Natural killer cell (primary cell): ENCODE results near the gene CREBRF. TPM values are rescaled to one million over a fixed set of nuclear protein-coding genes. Genes with fewer than 3 reads are reported as not detected.

Experiments
- ATAC-seq, 3 donors: fragments of 150-1000 bp in 2 of 3; fragments of 200-7000 bp in 1 of 3; cut with Tn5 transposase; 1 replicate in 1 of 3; 2 replicates in 2 of 3; pipeline ENCODE4 v1.10.0; 2021; ENCODE audit warnings: mild to moderate bottlenecking in 2 of 3, moderate library complexity in 2 of 3
- DNase-seq, 2 donors: peaks; one replicate each; pipeline versions ENCODE4 v3.0.0 to v3.0.0-alpha.2; 2013 to 2021; ENCODE audit warnings: mixed read lengths in 1 of 2
- H3K27ac ChIP-seq: one replicate; pipeline ENCODE4 v1.5.1; 2013; ENCODE audit warnings: mild to moderate bottlenecking, low read length
- H3K27me3 ChIP-seq: one replicate; pipeline ENCODE4 v1.6.1; 2013; ENCODE audit warnings: low read length; ENCODE audit not compliant: control insufficient read depth, insufficient read depth
- H3K36me3 ChIP-seq: one replicate; pipeline ENCODE4 v1.6.1; 2013; ENCODE audit warnings: low read length; ENCODE audit not compliant: control insufficient read depth, insufficient read depth
- H3K4me1 ChIP-seq: one replicate; pipeline ENCODE4 v1.6.1; 2013; ENCODE audit warnings: low read length; ENCODE audit not compliant: control insufficient read depth, insufficient read depth
- H3K4me3 ChIP-seq: one replicate; pipeline ENCODE4 v1.5.1; 2013; ENCODE audit warnings: low read length
- H3K9me3 ChIP-seq: one replicate; pipeline ENCODE4 v1.6.1; 2013; ENCODE audit warnings: low read length; ENCODE audit not compliant: control insufficient read depth, insufficient read depth
- H3K27ac Mint-ChIP-seq, 2 donors: one replicate each; pipeline ENCODE4 v1.8.0; 2022; ENCODE audit warnings: mild to moderate bottlenecking in 2 of 2, mixed read lengths in 2 of 2, moderate library complexity in 1 of 2
- H3K27me3 Mint-ChIP-seq, 2 donors: one replicate each; pipeline ENCODE4 v1.8.0; 2022; ENCODE audit warnings: low read depth in 2 of 2, mixed read lengths in 2 of 2
- H3K36me3 Mint-ChIP-seq: one replicate; pipeline ENCODE4 v1.8.0; 2022; ENCODE audit warnings: mixed read lengths
- H3K4me1 Mint-ChIP-seq, 2 donors: one replicate each; pipeline ENCODE4 v1.8.0; 2022; ENCODE audit warnings: mixed read lengths in 2 of 2
- H3K4me3 Mint-ChIP-seq: one replicate; pipeline ENCODE4 v1.8.0; 2022; ENCODE audit warnings: mild to moderate bottlenecking, moderate library complexity, mixed read lengths
- H3K9me3 Mint-ChIP-seq, 2 donors: one replicate each; pipeline ENCODE4 v1.8.0; 2022; ENCODE audit warnings: mixed read lengths in 2 of 2
- CTCF ChIP-seq: fragments of 200-600 bp; IDR thresholded peaks from one replicate; pipeline ENCODE4 v1.8.0; 2022; ENCODE audit warnings: antibody characterized with exemption
- whole genome bisulfite sequencing: methylation state at CpG from one replicate; pipeline ENCODE4 v1.1.7; 2013; ENCODE audit warnings: missing lambda C conversion rate; ENCODE audit not compliant: insufficient coverage; 5-methylcytosine and 5-hydroxymethylcytosine counted together
- intact Hi-C: fragments of 100-400 bp; cut with micrococcal nuclease; formaldehyde crosslinking; loops from one replicate; pipeline ENCODE4 v1.14.2; 2022
- total RNA-seq, 4 donors: library from RNA; stranded (reverse); fragments of 120-200 nt in 1 of 4; gene quantifications; one replicate each; pipeline versions ENCODE4 v1.2.3 to v1.2.4, GENCODE V29; 2013 to 2022

Gene CREBRF
- total RNA-seq, 3 donors from 2014 or later (not counting 1 experiment from before 2014, with no cell fraction given): 118 to 127 (median 121) TPM

DNA sequence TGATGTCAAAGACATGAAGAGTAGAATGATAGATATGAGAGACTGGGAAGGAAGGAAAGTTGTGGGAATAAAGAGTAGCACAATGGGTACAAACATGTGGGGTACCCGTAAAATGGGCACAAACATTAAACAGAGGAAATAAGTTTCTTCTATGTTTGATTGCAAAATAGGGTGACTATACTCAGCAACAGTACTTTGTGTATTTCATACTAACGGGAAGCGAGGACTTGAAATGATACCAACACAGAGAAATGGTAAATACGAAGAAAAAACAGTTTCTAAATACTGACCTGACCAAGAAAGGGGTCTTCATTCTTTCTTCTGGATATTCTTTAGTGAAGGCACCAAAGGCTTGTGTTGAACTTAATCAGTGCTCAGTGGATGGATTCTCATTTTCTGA lies 41.5 kb upstream of the CREBRF start:
- H3K9me3 Mint-ChIP-seq: no peaks in the 10 kb centered on the region
- intact Hi-C loops: no loop called here
- DNase-seq (no peak), ATAC-seq (no peak)
- Histone ChIP-seq H3K27ac (no peak overlapping the region), H3K4me1 (peaks cover 7% of the 10 kb centered on the region), H3K4me3 (no peak overlapping the region), H3K27me3 (no peaks in the 10 kb centered on the region), H3K36me3 (no peaks in the 10 kb centered on the region), H3K9me3 (no peaks in the 10 kb centered on the region)
- no peak overlapping the region for H3K4me3 Mint-ChIP-seq
- H3K36me3 Mint-ChIP-seq: no peaks in the 10 kb centered on the region
- no peak for TF ChIP-seq CTCF
- 100% methylated on average over 4 of the region's 4 CpGs for WGBS
- H3K27me3 Mint-ChIP-seq: no peaks in the 10 kb centered on the region
- no peak overlapping the region for H3K27ac Mint-ChIP-seq
- peaks cover 49 to 61% of the 10 kb centered on the region in 2 donors for H3K4me1 Mint-ChIP-seq

- intact Hi-C loops: no loop called here
- H3K9me3 Mint-ChIP-seq: no peaks in the 10 kb centered on the region
- no peak overlapping the region for H3K27ac Mint-ChIP-seq
- no peaks in the 10 kb centered on the region for H3K36me3 Mint-ChIP-seq
- H3K4me1 Mint-ChIP-seq: peaks cover 50 to 61% of the 10 kb centered on the region in 2 donors
- Histone ChIP-seq H3K4me3 (no peak overlapping the region), H3K4me1 (peaks cover 7% of the 10 kb centered on the region), H3K27me3 (no peaks in the 10 kb centered on the region), H3K9me3 (no peaks in the 10 kb centered on the region), H3K36me3 (peaks cover 3% of the 10 kb centered on the region), H3K27ac (no peak overlapping the region)
- DNase-seq (no peak), ATAC-seq (no peak)
- H3K4me3 Mint-ChIP-seq: no peak overlapping the region
- no peak for TF ChIP-seq CTCF
- no CpG with 5 or more reads among the region's 2 CpGs for WGBS
- no peaks in the 10 kb centered on the region for H3K27me3 Mint-ChIP-seq
These were observed 41.0 kb upstream of the CREBRF start for GRCh38 chr5:173015192-173015591.

DNA sequence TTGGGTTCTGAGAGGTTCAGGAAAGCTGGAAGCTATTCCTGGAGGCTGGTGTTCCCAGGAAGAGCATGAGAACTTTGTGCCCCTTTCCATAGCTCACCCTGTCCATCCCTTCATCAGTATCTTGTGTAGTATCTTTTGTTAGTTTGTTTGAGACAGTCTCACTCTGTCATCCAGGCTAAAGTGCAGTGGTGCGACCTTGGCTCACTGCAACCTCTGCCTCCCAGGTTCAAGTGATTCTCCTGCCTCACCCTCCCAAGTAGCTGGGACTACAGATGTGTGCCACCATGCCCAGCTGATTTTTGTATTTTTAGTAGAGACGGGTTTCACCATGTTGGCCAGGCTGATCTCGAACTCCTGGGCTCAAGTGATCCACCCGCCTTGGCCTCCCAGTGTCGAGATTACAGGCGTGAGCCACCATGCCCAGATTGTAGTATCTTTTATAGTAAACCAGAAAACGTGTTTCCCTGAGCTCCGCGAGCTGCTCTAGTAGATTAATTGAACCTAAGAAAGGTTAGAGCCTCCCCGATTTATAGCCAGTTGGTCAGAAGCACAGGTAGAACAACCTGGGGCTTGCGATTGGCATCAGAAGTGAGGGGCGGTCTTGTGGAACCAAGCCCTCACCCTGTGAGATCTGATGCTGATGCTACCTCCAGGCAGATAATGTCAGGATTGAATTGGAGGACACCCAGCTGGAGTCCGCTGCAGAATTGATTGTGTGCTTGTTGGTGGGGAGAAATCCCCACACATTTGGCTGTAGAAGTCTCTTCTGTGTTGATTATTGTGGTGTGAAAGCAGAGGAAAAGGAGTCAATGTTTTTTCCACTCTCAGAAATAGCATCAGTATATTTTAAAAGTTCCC lies 40.3 kb upstream of the CREBRF start:
- no peaks in the 10 kb centered on the region for H3K27me3 ChIP-seq
- peaks cover 3% of the 10 kb centered on the region for H3K4me1 ChIP-seq
- H3K4me3 ChIP-seq: no peak overlapping the region
- peaks cover 50 to 56% of the 10 kb centered on the region in 2 donors for H3K4me1 Mint-ChIP-seq
- H3K9me3 Mint-ChIP-seq: no peaks in the 10 kb centered on the region
- WGBS: 96% methylated on average over 13 of the region's 13 CpGs
- intact Hi-C loops: no loop called here
- peak overlapping the region; percentile 28 to 53 for H3K27ac Mint-ChIP-seq
- no peak overlapping the region for H3K4me3 Mint-ChIP-seq
- no peak overlapping the region for H3K27ac ChIP-seq
- no peak for TF ChIP-seq CTCF
- no peak for ATAC-seq
- H3K36me3 ChIP-seq: peaks cover 9% of the 10 kb centered on the region
- DNase-seq: no peak
- no peaks in the 10 kb centered on the region for H3K27me3 Mint-ChIP-seq
- no peaks in the 10 kb centered on the region for H3K9me3 ChIP-seq
- no peaks in the 10 kb centered on the region for H3K36me3 Mint-ChIP-seq
